Measurements from ENCODE around the gene ADRA2C.

Gene ADRA2C

GRCh38 chr4:3756343-3757059 lies 9.7 kb upstream of the ADRA2C start:
- no peak for DNase-seq (ENCODE audit: low read depth in 1 of 2, low spot score in 1 of 2)

DNA sequence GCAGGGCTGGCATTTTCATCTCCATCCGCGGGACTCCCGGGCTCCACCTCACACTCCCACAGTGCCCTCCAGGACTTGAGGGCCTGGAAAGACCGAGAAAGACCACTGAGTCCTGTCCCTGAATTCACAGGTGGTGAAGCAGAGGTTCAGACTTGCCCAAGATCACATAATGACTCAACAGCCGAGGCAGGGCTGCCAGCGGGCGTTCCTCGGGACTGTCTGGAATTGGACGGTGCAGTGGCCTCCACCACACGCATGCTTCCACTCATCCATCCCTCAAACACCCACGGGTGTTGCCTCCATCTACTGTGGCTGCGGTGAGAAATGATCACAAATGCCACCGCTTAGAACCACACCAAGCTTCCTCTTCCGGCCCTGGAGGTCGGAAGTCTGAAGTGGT lies 6.9 kb upstream of the ADRA2C start:
- no peak for DNase-seq (ENCODE audit: low read depth in 1 of 2, low spot score in 1 of 2)

- DNase-seq (ENCODE audit: low read depth in 1 of 2, low spot score in 1 of 2), result no peak
Observed at GRCh38 chr4:3760346-3760745, 5.8 kb upstream of the ADRA2C start.

GRCh38 chr4:3760841-3761240 lies 5.3 kb upstream of the ADRA2C start:
- DNase-seq (ENCODE audit: low read depth in 1 of 2, low spot score in 1 of 2), result no peak

- no peak for DNase-seq (ENCODE audit: low read depth in 1 of 2, low spot score in 1 of 2)
Observed at GRCh38 chr4:3762264-3762663, 3.9 kb upstream of the ADRA2C start.

GRCh38 chr4:3762753-3763549 lies 3.2 kb upstream of the ADRA2C start:
- DNase-seq (ENCODE audit: low read depth in 1 of 2, low spot score in 1 of 2), result no peak

DNA sequence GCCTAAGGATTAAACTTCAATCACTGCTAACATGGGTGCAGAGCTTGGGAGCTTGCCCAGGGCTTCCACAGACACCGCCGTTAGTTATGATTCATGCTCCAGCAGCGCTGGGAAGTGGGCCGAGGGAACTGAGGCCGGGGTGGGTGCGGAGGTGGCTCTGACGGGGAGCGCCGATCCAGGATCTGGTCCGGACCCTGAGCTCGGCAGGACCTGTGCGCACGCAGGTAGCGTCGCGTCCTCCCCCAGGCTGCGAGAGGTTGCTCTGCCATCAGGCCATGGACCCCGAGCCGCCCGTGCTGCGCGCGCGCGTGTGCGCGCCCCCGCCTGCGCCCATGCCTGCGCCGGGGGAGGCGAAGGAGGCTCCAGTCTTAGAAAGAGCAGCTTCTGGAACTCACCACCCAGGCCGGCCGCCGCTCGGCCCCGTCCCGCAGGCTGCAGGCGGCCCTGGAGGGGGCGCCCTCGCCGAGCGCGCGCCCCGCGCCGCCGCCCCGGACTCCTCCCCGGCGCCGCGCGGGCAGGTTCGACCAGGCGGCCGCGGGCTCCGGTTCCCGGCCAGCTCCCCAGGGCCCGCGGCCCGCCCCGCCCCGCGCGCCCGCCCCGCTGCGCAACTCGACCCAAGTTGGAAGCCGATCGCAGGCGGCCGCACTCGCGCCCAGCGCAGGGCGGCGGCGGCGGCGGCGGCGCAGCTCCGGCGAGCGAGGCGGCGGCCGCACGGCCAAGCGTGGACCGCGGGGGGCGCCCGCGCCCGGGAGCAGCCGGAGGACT lies 732 bp upstream of the ADRA2C start:
- DNase-seq (ENCODE audit: low read depth in 1 of 2, low spot score in 1 of 2), result no peak

GRCh38 chr4:3766785-3767569 lies 792 bp downstream of the ADRA2C start:
- DNase-seq (ENCODE audit: low read depth in 1 of 2, low spot score in 1 of 2), result no peak

- no peak for DNase-seq (ENCODE audit: low read depth in 1 of 2, low spot score in 1 of 2)
Observed at GRCh38 chr4:3767570-3768288, 1.5 kb downstream of the ADRA2C start.

DNA sequence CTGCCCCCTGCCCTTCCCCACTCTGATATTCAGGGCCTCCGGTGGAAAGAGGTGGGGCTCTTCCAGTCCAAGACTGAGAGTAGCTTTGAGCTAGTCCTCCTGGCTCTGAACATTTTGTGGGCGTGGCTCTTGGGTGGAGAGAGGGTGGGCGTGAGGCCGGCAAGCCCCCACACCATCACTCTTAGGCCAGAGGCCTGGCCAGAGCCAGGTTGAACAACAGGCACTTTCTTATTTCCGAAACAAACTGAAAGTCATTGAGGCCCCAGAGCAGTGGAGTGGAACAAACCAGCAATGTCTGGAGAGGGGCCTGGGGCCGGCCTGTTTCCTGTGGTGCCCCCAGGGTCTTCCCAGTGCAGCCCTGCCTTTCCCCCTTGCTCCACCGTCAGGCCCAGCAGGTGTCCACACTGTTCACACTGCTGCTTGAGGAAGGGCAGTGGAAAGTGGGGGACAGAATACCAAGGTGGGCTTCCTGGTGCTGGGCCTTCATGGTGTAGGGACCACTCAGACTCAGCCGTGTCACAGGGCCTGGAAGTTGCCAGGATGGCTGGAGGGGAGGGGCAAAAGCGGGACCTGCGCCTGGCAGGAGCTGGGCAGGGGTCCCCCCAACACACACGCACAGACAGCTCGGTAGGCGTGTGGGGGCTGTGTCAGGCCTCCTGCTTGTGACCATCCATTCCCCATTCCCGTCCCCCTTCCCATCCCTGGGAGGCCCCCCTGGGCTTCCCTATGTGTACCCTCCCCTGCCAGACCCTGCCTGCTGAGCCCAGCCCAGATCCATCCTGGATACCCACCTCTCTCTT lies 2.9 kb downstream of the ADRA2C start:
- no peak for DNase-seq (ENCODE audit: low read depth in 1 of 2, low spot score in 1 of 2)

GRCh38 chr4:3769642-3770184 lies 3.5 kb downstream of the ADRA2C start:
- DNase-seq (ENCODE audit: low read depth in 1 of 2, low spot score in 1 of 2), result no peak

GRCh38 chr4:3770323-3771163 lies 4.4 kb downstream of the ADRA2C start:
- no peak for DNase-seq (ENCODE audit: low read depth in 1 of 2, low spot score in 1 of 2)

DNA sequence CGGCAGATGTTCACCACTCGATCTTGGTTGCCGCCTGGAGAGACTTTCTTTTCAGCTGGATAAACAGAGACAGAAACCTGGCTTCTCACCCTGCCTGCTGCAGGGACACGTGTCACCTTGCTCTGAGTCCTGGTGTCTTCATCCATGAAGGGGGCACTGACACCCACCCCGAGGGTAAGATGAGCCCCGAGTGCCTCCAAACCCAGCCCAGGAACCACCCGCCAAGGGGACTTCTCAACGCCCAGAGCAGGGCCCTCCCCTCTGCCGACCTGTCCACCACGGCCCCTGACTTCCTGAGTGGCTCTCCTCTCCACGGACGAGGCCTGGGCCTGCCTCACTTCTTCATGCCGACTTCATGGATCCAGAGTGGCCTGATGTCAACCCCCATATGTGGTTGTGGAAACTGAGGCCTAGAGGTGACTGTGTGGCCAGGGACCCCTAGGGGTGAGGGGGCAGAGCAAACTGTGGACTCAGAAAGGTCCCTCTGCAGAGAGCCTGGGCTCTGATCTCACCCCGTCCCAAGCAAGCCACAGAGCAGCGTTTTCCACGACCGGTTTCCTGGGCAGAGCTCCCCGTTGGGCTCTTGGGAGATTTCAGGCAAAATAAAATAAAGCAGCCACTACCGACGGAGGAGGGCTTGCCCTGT lies 5.1 kb downstream of the ADRA2C start:
- no peak for DNase-seq (ENCODE audit: low read depth in 1 of 2, low spot score in 1 of 2)

- no peak for DNase-seq (ENCODE audit: low read depth in 1 of 2, low spot score in 1 of 2)
Observed at GRCh38 chr4:3771939-3772495, 5.8 kb downstream of the ADRA2C start.

DNA sequence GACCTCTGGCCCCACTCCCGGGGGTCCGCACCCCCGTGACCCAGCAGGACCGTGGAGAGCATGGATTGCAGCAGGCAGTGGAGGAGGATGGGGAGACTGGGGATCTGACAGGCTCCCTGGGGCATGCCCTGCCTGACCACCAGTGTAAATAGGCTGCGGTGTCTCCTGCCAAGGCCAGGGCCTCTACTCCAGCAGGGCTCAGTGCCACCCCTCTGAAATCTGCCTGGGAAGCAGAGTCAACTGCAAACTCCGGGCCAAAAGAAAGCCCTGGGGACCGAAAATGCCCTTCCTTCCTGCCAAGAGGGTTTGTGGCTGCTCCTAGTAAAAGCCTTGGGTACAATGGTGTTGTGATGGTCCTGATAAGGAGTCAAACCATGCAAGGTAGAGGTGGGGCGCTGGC lies 6.4 kb downstream of the ADRA2C start:
- no peak for DNase-seq (ENCODE audit: low read depth in 1 of 2, low spot score in 1 of 2)

DNA sequence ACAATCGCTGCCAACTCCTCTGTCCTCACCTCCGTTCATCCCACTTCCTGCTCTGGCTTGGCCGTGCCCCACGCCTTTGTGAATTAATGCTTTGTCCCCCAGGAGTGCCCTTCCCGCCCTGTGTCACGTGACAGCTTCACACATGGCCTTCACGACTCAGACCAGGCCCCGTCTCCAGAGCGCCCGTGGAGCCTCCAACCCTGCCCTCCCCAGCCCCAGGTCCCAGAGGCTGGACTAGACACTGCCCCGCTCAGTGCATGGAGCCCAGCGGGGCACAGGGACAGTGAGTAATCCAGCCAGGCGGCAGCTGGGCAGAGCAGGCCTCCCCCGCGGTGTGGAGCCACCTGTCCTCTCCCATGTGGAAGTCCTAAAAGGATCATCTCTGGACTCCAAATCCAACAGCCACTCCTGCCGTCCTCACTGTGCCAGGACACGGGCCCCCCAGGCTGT lies 7.4 kb downstream of the ADRA2C start:
- no peak for DNase-seq (ENCODE audit: low read depth in 1 of 2, low spot score in 1 of 2)

- no peak for DNase-seq (ENCODE audit: low read depth in 1 of 2, low spot score in 1 of 2)
Observed at GRCh38 chr4:3774253-3774883, 8.2 kb downstream of the ADRA2C start.
